HG03469 (cell line): Measurements from ENCODE around the gene SULT2B1.

Experiments
- ATAC-seq: cut with Tn5 transposase; IDR thresholded peaks from one replicate; pipeline ENCODE4 v1.9.1; 2021; ENCODE audit warnings: mild to moderate bottlenecking, moderate library complexity, moderate number of reproducible peaks; ENCODE audit not compliant: unreplicated experiment

SULT2B1 gene

DNA sequence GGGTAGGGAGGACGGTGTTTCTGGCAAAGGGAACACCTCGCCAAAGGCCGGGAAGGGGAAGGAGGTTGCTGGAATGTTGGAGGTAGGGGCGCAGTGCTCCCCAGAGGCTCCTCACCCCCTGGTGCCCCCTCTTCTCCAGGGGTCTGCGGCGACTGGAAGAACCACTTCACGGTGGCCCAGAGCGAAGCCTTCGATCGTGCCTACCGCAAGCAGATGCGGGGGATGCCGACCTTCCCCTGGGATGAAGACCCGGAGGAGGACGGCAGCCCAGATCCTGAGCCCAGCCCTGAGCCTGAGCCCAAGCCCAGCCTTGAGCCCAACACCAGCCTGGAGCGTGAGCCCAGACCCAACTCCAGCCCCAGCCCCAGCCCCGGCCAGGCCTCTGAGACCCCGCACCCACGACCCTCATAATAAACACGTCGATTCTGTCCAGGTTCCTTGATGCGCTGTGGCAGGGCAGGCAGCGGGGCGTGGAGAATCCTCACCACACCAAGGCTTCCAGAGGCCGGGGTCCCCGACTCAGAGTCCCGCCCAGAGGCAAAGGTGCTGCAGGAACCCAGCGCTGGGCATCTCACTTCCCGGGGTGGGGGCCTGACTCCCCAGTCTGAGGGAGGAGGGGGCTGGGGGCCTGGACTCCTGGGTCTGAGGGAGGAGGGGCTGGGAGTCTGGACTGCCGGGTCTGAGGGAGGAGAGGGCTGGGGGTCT, 47.2 kb downstream of the SULT2B1 start:
- no peak for ATAC-seq

DNA sequence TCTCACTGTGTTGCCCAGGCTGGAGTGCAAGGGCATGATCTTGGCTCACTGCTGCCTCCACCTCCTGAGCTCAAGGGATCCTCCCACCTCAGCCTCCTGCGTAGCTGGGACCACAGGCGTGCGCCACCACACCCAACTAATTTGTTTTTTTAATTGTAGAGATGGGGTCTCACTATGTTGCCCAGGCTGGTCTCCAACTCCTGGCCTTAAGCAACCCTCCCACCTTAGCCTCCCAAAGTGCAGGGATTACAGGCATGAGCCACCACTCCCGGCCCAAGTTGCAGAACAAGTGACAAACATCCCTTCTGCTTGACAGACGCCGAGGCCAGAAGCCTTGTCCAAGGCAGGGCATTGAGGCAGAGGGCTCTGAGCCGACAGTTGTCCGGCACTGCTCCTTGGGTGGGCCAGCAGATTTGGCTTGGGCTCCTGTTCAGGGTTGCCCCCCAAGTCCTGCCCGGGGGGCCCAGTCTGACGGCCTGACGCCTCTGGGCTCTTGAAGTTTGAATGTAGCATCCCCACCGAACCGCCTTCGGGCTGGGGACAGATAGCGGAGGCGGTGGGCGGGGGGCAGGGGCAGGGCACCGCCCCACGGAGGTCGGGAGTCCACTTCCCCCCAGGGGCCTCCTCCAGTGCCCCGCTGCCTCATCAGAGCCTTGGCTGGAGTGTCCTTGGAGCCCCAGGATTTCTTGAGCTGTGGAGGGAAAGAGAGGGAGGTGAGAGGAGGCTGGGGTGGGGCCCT, 48.9 kb downstream of the SULT2B1 start:
- no peak for ATAC-seq

DNA sequence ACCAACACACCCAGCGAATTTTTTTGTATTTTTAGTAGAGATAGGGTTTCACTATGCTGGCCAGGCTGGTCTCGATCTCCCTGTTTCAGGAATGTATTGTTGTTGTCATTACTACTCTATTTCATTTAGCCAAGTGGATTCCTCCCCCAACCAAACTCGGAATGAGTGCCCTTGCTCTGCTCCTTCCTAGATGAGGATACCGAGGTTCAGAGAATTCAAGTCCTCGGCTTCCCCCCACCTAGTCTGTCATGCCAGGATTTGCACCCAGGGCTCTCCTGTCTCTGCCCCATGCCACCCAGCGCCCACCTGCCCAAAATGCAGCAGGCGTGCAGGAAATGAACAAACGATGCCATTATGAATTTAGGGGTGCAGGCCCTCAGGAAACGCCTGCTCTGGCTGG, 51.0 kb downstream of the SULT2B1 start:
- ATAC-seq = no peak

DNA sequence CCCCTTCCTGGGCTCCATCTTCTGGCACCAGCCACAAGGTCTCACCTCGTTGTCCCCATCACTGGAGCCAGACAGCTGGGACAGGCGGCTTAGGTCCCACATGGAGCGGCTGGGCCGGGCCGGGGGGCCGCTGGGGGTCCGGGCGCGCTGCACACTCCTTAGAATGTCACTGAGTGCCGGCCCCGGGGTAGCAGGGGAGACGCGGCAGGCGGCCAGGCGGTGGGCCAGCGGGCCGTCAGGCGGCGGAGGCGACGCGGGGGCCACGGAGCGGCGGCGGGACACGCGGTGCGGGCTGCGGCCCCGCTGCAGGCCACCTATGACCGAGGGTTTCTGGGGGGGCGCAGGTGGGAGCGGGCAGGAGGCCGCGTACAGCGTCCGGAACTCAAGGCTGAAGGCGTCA, 51.5 kb downstream of the SULT2B1 start:
- no peak for ATAC-seq

DNA sequence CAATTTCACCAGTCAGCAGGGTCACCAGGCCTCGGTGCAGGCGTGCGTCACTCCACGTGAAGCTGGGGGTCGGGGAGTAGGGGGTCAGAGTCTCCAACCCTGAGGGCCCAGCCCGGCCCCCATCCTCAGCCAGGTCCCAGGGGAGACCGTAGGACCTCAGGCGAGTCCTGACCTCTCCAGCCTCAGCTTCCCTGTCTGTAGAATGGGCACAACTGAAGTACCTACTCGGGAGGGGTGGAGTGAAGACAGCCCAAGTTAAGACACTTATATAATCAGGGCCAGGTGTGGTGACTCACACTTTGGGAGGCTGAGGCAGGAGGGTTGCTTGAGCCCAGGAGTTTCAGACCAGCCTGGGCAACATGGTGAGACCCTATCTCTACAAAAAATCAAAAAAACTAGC, 51.9 kb downstream of the SULT2B1 start:
- ATAC-seq = no peak

DNA sequence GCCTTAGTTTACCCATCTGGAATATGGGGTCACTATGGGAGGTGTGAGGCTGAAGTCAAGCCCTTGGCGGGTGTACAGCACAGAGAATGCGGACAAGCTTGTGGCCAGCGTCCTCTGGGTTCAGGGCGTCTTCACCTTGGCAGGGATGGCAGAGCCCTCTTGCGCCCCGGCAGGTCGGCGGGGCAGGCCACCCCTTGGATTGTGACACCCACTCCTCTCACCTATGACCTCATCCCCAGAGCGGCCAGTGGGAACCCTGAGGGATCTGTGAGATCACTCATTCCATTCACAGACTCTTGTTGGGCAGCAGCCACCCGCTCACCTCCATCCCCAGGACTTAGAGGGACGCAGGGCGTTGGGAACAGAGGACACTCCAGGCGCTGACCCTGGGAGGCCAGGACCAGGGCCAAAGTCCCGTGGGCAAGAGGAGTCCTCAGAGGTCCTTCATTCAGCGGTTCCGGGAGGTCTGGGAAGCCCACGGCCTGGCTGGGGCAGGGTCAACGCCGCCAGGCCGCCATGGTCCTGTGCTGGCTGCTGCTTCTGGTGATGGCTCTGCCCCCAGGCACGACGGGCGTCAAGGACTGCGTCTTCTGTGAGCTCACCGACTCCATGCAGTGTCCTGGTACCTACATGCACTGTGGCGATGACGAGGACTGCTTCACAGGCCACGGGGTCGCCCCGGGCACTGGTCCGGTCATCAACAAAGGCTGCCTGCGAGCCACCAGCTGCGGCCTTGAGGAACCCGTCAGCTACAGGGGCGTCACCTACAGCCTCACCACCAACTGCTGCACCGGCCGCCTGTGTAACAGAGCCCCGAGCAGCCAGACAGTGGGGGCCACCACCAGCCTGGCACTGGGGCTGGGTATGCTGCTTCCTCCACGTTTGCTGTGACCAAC, 54.7 kb downstream of the SULT2B1 start, which contains the start of gene SPACA4:
SPACA4 (plus strand) TSS at position 280 of the 896 bp plus-strand sequence; CDS start at position 517, 237 bp downstream.
- no peak for ATAC-seq

DNA sequence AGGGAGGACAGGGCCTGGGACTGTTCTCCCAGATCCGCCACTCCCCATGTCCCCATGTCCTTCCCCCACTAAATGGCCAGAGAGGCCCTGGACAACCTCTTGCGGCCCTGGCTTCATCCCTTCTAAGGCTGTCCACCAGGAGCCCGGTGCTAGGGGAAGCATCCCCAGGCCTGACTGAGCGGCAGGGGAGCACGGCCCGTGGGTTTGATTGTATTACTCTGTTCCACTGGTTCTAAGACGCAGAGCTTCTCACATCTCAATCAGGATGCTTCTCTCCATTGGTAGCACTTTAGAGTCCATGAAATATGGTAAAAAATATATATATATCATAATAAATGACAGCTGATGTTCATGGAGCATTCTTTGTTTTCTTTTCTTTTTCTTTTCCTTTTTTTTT, 55.4 kb downstream of the SULT2B1 start:
- ATAC-seq = no peak

DNA sequence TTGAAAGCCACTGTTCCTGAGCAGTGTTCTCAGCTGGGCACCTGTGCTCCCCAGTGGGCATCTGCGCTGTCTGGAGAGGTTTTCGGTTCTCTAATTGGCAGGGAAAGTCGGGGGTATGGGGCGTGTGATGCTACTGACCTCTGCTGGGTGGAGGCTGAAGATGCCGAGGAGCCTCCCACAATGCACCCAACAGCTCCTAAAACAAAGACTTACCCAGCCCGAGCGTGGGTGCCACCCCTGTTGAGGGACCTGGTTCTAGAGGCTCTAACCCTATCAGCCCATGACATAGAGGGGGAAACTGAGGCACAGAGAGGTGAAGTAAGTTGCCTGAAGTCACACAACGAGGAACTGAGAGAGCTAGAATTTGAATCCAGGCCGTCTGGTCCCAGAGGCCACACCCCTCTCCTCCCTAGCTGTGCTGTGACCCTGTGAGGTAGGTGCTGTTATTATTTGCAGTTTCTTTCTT, 56.9 kb downstream of the SULT2B1 start:
- ATAC-seq = no peak

DNA sequence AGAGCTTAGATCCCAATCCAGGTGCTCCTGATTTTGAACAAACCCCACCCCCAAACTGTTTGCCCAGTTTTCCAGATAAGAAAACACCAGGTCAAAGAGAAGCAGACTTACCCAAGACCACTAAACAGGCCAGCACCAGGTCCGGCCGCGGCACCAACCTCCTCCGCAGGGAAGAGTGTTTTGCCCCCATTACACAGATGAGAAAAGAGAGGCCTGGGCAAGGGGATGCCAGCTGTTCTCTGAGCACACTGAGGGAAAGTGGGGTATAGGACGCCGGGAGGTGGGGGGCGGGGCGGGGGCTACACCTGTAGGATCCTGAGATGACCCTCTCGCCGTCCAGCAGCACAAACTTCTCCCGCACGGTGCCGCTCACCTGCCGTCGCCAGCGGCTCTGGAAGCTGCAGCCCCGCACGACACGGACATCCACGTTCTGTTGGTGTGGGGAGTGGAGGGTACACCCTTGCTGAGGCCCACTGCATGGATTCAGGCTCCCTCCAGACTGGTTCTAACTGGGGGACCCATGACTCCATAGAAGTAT, 57.7 kb downstream of the SULT2B1 start:
- ATAC-seq = no peak

DNA sequence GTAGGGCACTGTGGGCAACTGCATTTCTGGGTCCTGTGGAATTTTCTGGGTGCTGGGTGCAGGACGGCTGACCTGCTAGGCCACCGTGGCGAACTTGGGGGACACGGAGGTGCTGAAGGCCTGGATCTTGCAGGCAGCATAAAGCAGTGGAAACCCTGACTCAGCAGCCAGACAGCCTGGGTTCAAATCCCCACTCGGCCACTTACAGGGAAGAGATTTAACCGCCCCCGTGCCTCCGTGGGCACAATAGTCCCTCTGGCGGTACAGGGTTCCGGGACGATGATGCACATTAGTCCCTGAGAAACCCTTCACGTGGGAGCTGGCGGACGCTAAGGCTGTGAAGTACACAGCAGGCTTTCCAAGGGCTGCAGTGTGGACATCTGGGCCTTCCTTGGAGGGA, 59.9 kb downstream of the SULT2B1 start:
- no peak for ATAC-seq

DNA sequence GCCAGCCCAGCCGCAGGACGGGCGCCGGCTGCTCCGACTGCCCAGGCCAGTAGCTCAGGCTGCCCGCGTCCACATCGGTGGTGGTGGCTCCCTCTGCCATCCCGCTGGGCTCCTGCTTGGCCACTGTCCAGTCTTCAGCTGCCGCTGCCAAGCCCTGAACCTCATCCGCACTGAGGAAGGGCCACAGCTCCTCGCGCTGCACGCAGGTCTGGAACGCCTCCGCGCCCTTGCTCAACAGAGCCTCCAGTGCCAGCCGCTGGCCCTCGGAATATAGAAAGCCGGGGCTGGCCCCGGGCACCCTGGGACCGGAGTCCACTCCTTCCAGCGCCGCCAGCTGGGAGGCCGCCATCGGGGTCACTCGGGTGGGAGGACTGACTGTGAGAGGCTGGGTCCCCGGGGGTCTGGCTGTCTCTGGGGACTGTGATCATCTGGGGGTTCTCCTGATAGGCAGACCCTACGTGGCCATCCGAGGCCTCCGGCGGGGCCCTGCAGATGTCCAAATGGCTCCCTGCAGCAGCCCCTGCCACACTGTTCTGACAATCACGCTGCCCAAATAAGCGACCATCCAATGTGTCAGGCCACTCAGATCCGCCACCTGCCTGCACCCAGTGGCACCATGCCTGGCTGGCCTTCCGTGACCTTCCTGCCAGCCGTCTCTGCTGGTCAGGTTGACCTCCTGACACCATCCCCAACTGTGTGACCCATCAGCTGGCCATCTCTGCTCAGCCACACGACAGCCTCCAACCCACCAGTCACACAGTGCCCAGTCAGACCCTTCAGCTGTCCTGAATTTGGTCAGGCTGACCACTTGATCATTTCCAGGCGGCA, 61.3 kb downstream of the SULT2B1 start:
- ATAC-seq = no peak

DNA sequence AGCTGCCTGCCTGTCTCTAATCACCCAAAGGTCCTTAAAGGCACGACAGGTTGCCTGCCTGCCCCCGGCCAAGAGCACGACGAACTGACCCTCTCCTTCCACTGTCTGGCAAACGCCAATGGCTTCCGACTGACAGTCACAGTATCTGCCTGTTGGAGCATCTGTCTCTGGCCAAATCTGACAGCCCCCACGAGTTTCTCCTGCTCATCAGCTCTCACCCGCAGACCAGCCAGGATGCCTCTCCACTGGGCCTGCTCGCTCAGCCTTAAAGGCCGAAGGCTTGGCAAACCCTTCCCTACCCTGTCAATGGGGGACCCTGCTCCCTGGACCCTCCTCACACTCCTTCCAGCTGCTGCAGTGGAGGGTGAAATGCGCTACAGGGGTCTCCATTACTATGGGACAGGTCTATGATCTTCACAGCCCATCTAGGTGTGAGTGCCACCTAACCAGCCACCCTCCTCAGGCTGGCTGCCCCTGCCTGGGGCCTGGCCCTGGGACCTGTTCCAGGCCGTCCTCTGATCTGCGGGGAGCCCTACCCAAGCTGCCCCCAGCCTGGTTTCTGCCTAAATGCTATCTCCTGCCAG, 62.0 kb downstream of the SULT2B1 start:
- ATAC-seq = no peak

DNA sequence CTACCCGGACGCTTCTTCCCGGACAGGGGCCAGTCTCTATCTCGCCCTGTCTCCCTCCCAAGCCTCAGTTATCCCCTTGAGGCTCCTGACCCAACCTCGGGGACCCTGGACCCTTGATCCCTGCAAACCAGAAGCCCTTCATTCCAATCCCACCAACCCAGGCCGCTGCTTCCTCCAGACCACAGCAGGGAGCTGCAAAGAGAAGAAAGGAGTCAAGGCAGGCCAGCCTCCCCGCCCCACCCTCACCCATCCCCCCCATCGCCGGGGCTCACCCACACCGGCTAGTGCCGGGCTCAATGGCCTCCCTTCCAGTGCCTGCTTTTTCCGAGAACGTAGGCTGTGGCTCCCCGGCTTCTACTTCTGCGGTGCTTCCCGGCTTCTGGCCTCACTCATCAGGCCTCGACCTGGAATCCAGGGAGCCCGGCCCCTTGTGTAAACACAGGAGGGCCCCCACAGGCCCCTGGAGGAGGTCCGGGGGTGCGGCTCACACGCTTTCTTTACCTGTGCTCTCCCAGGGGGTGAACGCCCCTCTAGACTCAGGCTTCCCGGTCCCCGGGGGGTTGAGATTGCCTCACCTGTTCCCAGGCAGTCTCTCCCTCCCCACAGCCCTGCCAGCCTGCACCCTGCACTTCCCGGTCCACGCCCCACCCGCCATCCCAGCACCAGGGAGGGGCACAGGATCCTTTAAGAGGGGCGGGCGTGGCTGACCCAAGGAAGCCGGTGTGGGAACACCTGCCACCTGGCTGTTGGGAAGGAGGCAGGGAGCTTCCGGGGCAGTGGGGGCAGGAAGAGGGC, 62.7 kb downstream of the SULT2B1 start, which contains the start of gene FAM83E:
FAM83E (minus strand) TSS at position 641 of the 795 bp plus-strand sequence. CDS start 1,704 bp downstream, outside the sequence.
- no peak for ATAC-seq

DNA sequence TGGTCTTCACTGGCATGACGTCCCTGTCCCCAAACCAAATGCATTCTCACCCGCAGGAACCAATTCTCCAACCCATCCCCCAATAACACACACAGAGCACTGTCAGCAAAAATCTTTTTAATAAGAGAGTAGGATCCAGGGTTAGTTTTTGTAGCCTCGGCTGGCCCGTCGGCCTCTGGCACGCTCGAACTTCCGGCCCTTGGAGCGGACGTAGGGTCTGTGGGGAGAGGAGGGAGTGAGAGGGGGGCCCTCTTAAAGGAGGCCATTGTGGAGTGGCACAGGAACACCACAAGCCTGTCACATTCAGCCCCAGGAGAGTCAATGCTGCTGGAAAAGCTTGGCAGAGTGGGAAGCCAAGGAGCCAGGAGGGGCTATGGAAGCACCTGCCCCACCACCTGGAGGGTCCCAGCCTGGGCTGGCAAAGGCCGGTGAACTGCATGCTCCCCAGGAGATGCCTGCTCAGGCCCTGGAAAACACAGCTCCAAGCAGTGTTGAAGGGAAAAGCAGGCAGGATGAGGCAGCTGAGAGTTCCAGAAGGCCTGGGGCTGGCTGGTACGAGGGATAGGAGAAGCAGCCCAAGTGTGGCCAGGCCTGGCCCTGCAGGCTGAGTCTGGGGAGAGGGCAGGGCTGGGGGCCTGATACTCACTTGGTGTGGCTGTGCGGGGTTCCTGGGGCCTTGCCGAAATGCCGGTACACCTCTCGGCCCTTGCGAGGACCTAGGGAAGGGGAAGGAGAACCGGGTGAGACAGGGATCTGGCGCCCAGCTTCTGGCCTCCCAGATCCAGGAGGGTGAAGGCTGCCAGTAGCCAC, 63.5 kb downstream of the SULT2B1 start:
- no peak for ATAC-seq

DNA sequence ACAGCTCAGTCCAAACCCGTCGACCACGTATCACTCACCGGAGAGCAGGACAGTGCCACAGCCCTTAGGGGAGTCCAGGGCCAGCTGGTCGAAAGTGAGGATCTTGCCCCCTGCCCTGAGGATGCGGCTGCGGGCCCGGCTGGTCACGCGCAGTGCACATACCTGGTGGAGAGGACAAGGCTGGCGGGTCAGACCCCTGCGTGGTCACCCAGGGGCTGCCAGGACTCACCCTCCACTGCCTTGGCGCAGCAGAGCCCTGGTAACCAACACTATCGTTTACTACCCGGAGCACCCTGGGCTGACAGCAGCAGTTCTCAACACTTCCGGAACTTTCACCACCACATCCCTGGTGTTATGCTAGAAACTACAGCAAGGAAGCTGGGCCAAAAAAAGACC, 64.1 kb downstream of the SULT2B1 start:
- ATAC-seq = no peak

DNA sequence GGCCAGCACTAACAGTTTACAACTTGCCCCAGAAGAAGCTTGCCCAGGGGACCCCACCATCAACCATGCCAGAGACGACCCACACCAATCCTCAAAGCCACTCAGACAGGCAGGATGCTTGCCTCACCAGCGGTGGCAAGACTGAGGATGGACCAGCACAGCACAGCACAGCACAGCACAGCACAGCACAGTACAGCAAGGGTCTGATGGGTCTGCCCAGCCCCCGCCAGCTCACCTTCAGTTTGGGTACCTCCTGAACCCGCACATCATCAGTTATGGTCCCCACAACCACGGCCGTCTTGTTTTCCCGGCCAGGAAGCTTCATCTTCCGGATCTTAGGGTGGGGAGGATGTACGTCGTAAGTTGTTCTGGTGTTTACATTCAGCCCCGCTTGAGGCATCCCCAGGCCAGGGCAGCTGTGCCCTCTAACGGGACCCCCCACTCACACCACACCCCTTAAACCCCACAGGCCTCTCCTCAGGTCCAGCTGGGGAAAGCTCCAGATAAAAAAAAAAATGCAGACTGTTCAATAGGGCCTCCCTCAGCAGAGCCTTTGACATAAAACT, 64.6 kb downstream of the SULT2B1 start:
- ATAC-seq = no peak

DNA sequence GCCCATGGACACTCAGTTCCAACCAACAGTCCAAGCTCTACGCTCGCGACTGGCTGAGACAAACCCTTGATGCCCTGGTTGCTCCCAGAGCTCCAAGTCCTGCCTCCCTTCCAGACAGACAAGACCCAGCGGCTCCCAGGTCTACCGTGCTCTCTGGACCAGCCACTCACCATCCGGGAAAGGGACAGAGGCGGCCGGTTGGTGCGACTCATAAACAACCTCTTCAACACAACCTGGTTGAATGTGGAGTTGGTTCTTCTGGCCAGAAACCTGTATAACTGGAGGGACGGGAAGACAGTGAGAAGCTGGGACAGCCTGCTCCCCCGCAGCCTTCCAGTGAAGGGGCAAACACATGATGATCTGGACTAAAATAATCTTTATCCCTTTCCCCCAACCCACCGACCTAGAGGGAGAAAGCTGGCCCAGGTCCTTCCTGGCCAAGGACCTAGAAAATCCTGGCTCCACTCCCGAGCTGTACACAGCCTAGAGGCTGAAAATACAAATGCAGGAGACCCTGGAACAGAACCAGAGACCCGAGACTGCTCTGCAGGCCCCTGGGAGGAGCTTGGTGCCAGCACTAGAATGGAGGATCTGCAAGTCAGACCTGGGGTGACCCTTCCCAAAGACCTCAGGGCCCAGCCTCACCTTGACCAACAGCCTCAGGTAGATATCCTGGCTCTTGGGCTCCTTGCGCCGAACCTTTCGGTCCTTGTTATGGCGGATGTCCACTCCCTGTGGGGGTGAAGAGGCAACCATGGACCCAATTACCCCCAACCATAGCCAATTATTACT, 65.4 kb downstream of the SULT2B1 start:
- ATAC-seq = no peak
